HPDE6-E6E7 (cell line): ENCODE data around the gene CIRBP.

Experiments used
- DNase-seq: peaks from one replicate; pipeline ENCODE4 v3.0.0; 2011; ENCODE audit warnings: missing footprints; ENCODE audit errors: extremely low spot score

CIRBP gene

GRCh38 chr19:1230783-1231489 is 38.2 kb upstream of the CIRBP start:
- DNase-seq, result no peak

GRCh38 chr19:1231729-1232637 is 37.1 kb upstream of the CIRBP start:
- DNase-seq, result no peak

GRCh38 chr19:1232652-1233072 is 36.5 kb upstream of the CIRBP start:
- no peak for DNase-seq

GRCh38 chr19:1233115-1233667 is 35.9 kb upstream of the CIRBP start:
- DNase-seq, result no peak

- no peak for DNase-seq
Measured at GRCh38 chr19:1234051-1234954, 34.8 kb upstream of the CIRBP start.

- no peak for DNase-seq
Measured at GRCh38 chr19:1234955-1235380, 34.2 kb upstream of the CIRBP start.

- no peak for DNase-seq
Measured at GRCh38 chr19:1235625-1236538, 33.2 kb upstream of the CIRBP start.

GRCh38 chr19:1236576-1236975 is 32.6 kb upstream of the CIRBP start:
- no peak for DNase-seq

- no peak for DNase-seq
Measured at GRCh38 chr19:1237027-1237659, 32.0 kb upstream of the CIRBP start.

- no peak for DNase-seq
Measured at GRCh38 chr19:1237754-1238368, 31.3 kb upstream of the CIRBP start, which contains the start of gene CBARP. Gene CBARP, minus strand, starts transcription at chr19:1238005. Its CDS starts 1,905 bp downstream, at chr19:1236100.

GRCh38 chr19:1238369-1239303 is 30.5 kb upstream of the CIRBP start:
- DNase-seq, result no peak

GRCh38 chr19:1239420-1239795 is 29.7 kb upstream of the CIRBP start:
- DNase-seq, result no peak

- no peak for DNase-seq
Measured at GRCh38 chr19:1239796-1240737, 29.1 kb upstream of the CIRBP start.

GRCh38 chr19:1240925-1241324 is 28.2 kb upstream of the CIRBP start:
- DNase-seq, result no peak

GRCh38 chr19:1241417-1242095 is 27.6 kb upstream of the CIRBP start, which contains the start of gene ATP5F1D:
Gene ATP5F1D, plus strand, starts transcription at chr19:1241751. Its CDS starts 100 bp downstream, at chr19:1241851.
- peak; percentile 95 for DNase-seq
